Activated T-cell treated with anti-CD3 and anti-CD28 coated beads, Interleukin-2, amount 50 U/mL, for 24 hours (primary cell): ENCODE results near the gene KCNIP4.

Experiments
- DNase-seq: peaks from one replicate; pipeline ENCODE4 v3.0.0-alpha.2; 2020
- H3K27ac Mint-ChIP-seq: 2 replicates; pipeline ENCODE4 v1.8.0; 2020; ENCODE audit warnings: mild to moderate bottlenecking, mixed read lengths
- H3K27me3 Mint-ChIP-seq: 2 replicates; pipeline ENCODE4 v1.8.0; 2020; ENCODE audit warnings: mixed read lengths
- H3K36me3 Mint-ChIP-seq: 2 replicates; pipeline ENCODE4 v1.8.0; 2020; ENCODE audit warnings: low read depth, mixed read lengths
- H3K4me1 Mint-ChIP-seq: 2 replicates; pipeline ENCODE4 v1.8.0; 2020; ENCODE audit warnings: low read depth, mixed read lengths
- H3K4me3 Mint-ChIP-seq: 2 replicates; pipeline ENCODE4 v1.8.0; 2020; ENCODE audit warnings: mild to moderate bottlenecking, moderate library complexity, mixed read lengths
- H3K9me3 Mint-ChIP-seq: 2 replicates; pipeline ENCODE4 v1.8.0; 2020; ENCODE audit warnings: mixed read lengths

Gene KCNIP4

DNA sequence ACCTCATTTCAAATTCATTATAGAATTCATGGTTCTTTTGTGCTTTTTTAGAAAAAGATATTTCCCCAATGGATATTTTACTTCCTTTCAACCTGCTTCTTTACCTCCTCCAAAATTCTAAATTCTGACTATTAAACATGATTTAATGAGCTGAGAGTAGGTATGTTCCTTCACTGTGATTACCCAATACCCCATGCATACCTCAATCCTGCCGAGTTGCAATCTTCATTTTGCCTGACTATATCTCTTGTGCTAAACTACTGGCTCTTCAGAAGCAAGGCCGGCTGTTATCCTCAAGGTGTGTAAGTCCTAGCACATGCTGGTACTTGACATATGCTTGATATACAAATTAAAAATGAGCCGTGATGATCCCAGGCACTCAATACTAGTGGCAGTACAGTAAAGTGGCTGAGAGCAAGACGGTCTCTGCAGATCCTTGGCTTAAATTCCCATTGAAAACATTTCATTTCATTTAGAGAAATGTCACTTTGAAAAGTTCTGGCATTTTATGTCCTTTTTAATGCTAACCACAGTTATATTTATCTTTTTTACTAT, 320.4 kb downstream of the KCNIP4 start:
- H3K9me3 Mint-ChIP-seq = peaks cover 15% of the 10 kb centered on the region
- H3K4me1 Mint-ChIP-seq = no peaks in the 10 kb centered on the region
- H3K27me3 Mint-ChIP-seq = no peaks in the 10 kb centered on the region
- no peak overlapping the region for H3K27ac Mint-ChIP-seq
- DNase-seq = no peak
- H3K4me3 Mint-ChIP-seq = no peak overlapping the region
- no peaks in the 10 kb centered on the region for H3K36me3 Mint-ChIP-seq

GRCh38 chr4:21625447-21625846, 323.1 kb downstream of the KCNIP4 start:
- Mint-ChIP-seq H3K4me3 (no peak overlapping the region), H3K27me3 (no peaks in the 10 kb centered on the region), H3K9me3 (peaks cover 3% of the 10 kb centered on the region), H3K4me1 (no peaks in the 10 kb centered on the region), H3K36me3 (no peaks in the 10 kb centered on the region), H3K27ac (no peak overlapping the region)
- no peak for DNase-seq

DNA sequence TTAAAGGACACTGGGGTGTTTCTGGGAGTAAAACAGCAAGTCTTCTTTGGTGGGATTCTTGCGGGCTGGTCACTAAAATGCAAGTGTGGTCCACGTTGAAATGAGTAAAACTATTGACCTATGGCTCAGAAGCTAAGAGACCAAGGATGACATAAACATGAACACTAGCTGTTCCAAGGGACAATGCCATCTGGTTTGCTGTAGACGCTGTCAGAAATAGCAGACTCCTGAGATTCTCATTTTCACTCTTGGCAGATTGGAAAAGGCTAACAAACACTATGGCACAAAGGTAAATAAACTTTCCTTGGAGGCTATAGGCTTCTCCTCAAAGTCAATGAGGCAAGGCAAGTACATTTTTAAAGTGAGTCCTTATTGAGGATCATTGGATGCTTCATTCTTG, 343.6 kb downstream of the KCNIP4 start:
- Mint-ChIP-seq H3K27me3 (no peaks in the 10 kb centered on the region), H3K27ac (no peak overlapping the region), H3K36me3 (no peaks in the 10 kb centered on the region), H3K9me3 (peaks cover 26% of the 10 kb centered on the region), H3K4me1 (no peaks in the 10 kb centered on the region), H3K4me3 (no peak overlapping the region)
- DNase-seq = no peak

DNA sequence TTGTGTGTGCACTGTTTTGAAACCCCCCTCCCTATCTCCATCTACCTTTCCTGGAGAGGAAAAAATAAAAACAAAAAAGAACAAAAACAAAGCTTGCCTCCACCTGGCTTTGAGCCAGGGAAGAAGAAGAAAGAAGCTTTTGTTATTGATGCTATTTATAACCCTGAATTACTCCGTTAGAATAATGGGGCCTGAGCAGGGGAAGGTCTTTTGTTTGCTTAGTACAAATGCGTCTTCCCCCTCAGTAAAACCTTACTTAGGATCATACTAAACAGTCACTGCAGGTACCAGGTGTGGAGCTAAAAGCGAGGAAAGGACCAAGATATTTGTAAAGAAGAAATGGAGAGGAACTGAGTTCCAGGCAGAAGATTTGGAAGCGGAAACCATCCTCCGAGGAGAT, 352.1 kb downstream of the KCNIP4 start:
- Mint-ChIP-seq H3K4me3 (no peak overlapping the region), H3K27me3 (no peaks in the 10 kb centered on the region), H3K9me3 (peaks cover 19% of the 10 kb centered on the region), H3K4me1 (no peaks in the 10 kb centered on the region), H3K27ac (no peak overlapping the region), H3K36me3 (no peaks in the 10 kb centered on the region)
- no peak for DNase-seq

DNA sequence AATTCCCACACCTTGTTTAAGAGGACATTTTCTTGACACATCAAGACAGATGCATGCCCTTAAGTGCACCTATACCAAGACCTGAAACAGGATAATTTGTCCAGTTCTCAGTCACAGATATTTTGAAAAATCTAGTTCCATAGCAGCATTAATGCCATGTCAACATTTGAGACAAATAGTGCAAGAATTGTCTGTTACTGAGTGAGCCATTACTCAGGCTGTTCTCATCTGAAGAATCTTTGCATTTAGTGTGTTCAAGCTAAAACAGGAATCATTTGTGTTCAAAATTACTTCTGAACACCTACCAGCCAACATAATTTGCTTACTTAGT, 354.9 kb downstream of the KCNIP4 start:
- Mint-ChIP-seq H3K27me3 (no peaks in the 10 kb centered on the region), H3K9me3 (peaks cover 9% of the 10 kb centered on the region), H3K27ac (no peak overlapping the region), H3K4me3 (no peak overlapping the region), H3K36me3 (no peaks in the 10 kb centered on the region), H3K4me1 (no peaks in the 10 kb centered on the region)
- DNase-seq = no peak

DNA sequence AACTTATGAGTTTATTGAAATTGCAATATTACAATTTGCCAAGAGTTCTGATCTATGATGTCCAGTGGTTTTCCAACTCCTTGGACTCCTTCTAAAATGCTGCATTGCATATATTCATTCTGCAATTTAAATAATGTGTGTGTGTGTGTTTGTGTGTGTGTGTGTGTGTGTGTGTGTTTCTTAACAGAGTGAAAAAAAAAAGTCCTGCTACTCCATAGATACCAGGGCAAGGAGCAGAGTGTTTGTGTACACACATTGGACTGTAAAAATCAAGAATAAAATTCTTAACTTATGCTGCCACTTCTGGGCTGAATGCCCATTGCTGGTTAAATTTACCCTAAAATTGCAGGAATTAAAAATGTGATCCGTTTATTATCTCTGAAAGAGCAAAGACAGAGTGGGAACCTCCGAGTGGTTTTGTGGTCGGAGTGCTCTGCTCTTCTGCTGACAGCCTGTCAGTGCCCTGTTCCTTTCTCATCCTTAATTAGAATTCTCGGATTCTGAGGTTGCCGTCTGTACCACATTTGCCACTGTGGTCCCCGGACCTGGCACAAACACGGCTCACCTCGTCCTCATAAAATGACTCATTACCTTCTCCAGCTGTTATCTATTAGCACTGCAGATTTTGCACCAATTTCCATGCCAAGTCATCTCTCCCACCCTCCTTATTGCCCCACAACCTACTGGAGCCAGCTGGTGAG, 355.5 kb downstream of the KCNIP4 start:
- Mint-ChIP-seq H3K36me3 (no peaks in the 10 kb centered on the region), H3K4me3 (no peak overlapping the region), H3K9me3 (peaks cover 4% of the 10 kb centered on the region), H3K27ac (no peak overlapping the region), H3K4me1 (no peaks in the 10 kb centered on the region), H3K27me3 (no peaks in the 10 kb centered on the region)
- DNase-seq = no peak

- no peak for DNase-seq
- H3K36me3 Mint-ChIP-seq = no peaks in the 10 kb centered on the region
Measured at GRCh38 chr4:21577056-21577455, 371.5 kb downstream of the KCNIP4 start.

DNA sequence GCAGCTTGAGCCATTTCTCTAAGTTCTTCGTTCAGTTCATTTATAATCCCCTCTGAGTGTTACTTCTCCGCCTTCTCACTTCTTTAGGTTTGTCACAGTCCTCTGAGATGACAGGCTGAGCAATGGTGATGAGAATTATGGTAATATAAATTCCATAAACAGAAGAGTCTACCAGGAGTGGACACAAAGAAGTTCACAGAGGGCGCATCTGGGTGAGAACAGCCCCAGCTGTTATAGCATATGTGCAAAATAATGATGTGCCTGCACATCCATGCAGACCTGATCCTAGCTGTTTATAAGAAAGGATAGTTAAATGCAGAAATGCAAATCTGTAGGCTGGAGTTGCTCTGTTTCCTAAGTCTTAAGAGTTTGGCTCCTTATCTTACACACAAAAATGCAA, 377.5 kb downstream of the KCNIP4 start:
- Mint-ChIP-seq H3K9me3 (peaks cover 4% of the 10 kb centered on the region), H3K4me1 (no peaks in the 10 kb centered on the region), H3K4me3 (no peak overlapping the region), H3K27me3 (no peaks in the 10 kb centered on the region), H3K36me3 (no peaks in the 10 kb centered on the region), H3K27ac (no peak overlapping the region)
- no peak for DNase-seq

More at GRCh38 chr4:21577056-21577455, 371.5 kb downstream of the KCNIP4 start:
- no peaks in the 10 kb centered on the region for H3K4me1 Mint-ChIP-seq
- no peak overlapping the region for H3K27ac Mint-ChIP-seq
- peaks cover 4% of the 10 kb centered on the region for H3K9me3 Mint-ChIP-seq
- no peaks in the 10 kb centered on the region for H3K27me3 Mint-ChIP-seq
- H3K4me3 Mint-ChIP-seq = no peak overlapping the region

- Mint-ChIP-seq H3K9me3 (peaks cover 4% of the 10 kb centered on the region), H3K27ac (no peak overlapping the region), H3K36me3 (no peaks in the 10 kb centered on the region), H3K4me3 (no peak overlapping the region), H3K27me3 (no peaks in the 10 kb centered on the region), H3K4me1 (no peaks in the 10 kb centered on the region)
- no peak for DNase-seq
Measured at GRCh38 chr4:21569638-21570037, 378.9 kb downstream of the KCNIP4 start.

DNA sequence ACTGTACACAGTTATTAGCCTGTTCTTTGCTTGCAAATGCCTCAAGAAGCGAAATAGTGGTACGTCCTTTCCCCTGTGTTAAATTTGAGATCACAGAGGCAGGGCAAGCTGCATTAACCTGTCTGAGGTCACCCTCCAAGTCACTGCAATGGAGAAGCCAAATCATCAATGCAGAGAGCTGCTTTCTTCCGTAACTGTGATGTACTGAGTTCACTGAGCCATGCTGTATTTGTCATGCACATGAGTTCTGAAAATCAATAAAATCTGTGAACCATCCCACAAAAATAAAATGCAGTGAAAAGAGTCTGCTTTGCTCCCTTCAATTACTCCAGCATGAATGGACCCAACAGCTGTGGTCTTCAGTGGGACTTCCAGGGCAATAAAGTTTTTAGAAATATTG, 393.5 kb downstream of the KCNIP4 start:
- Mint-ChIP-seq H3K36me3 (no peaks in the 10 kb centered on the region), H3K4me3 (no peak overlapping the region), H3K9me3 (no peaks in the 10 kb centered on the region), H3K27ac (no peak overlapping the region), H3K27me3 (no peaks in the 10 kb centered on the region), H3K4me1 (no peaks in the 10 kb centered on the region)
- DNase-seq = no peak

- Mint-ChIP-seq H3K27ac (no peak overlapping the region), H3K27me3 (no peaks in the 10 kb centered on the region), H3K4me1 (no peaks in the 10 kb centered on the region), H3K9me3 (no peaks in the 10 kb centered on the region), H3K36me3 (no peaks in the 10 kb centered on the region), H3K4me3 (no peak overlapping the region)
- DNase-seq = no peak
Measured at GRCh38 chr4:21554500-21554899, 394.1 kb downstream of the KCNIP4 start.

DNA sequence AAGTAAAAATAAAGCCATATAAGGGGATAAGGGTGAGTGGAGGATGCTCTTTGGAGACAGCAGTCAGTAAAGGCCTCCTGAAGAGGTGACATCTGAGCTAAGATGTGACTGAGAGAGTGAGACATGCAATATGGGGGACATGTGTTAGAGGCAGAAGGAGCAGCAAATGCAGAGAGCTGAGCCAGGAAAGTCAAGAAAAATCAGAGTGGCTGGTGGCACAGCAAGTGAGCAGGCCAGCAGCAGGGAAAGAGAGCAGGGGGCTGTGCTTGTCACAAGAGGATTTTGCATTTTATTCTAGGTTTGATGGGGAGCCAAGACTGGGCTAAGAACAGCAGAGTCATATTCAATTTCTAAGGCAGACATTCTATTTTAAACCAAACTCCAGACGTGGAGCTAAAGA, 394.5 kb downstream of the KCNIP4 start:
- no peak for DNase-seq
- Mint-ChIP-seq H3K4me1 (no peaks in the 10 kb centered on the region), H3K27me3 (no peaks in the 10 kb centered on the region), H3K27ac (no peak overlapping the region), H3K36me3 (no peaks in the 10 kb centered on the region), H3K4me3 (no peak overlapping the region), H3K9me3 (no peaks in the 10 kb centered on the region)

DNA sequence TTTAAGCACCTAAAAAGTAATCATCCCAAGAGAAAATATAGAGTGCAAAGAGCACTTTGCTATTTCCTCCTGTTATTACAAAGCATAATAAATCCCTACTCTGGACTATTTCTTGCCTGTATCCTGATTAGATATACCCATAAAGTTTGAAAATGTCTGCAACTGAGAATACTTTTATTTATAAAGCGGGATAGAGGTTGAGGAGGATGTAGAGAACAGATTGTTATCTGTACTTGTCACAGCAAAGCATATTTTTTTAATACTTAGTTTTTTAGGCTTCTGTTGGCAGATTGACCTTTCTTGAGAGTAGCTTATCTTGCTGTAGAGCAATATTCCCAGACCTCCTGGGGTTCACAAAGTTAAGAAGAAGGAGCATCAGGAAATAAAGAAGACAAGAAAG, 396.1 kb downstream of the KCNIP4 start:
- no peaks in the 10 kb centered on the region for H3K4me1 Mint-ChIP-seq
- no peak overlapping the region for H3K4me3 Mint-ChIP-seq
- H3K27ac Mint-ChIP-seq = no peak overlapping the region
- H3K36me3 Mint-ChIP-seq = no peaks in the 10 kb centered on the region
- no peaks in the 10 kb centered on the region for H3K9me3 Mint-ChIP-seq
- H3K27me3 Mint-ChIP-seq = no peaks in the 10 kb centered on the region
- no peak for DNase-seq

- no peak overlapping the region for H3K4me3 Mint-ChIP-seq
- no peaks in the 10 kb centered on the region for H3K4me1 Mint-ChIP-seq
- no peaks in the 10 kb centered on the region for H3K27me3 Mint-ChIP-seq
- no peaks in the 10 kb centered on the region for H3K36me3 Mint-ChIP-seq
- no peak overlapping the region for H3K27ac Mint-ChIP-seq
- DNase-seq = no peak
- peaks cover 8% of the 10 kb centered on the region for H3K9me3 Mint-ChIP-seq
Measured at GRCh38 chr4:21544955-21545354, 403.6 kb downstream of the KCNIP4 start.

DNA sequence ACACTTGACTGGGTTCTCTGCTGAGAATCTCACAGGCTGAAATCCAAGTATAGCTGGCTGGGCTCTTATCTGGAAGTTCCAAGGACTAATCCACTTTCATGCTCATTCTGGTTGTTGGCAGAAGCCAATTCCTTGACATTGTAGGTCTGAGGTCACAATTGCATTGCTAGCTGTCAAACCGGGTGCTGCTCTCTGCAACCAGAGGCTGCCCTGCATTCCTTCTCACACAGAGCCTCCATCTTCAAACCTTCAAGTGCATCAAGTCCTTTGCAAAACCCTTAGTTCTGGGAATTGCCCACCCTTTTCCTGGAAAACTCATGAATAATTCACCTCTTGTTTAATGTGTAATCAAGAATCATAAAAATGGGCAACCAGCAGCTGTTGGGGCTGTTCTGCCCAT, 404.2 kb downstream of the KCNIP4 start:
- Mint-ChIP-seq H3K36me3 (no peaks in the 10 kb centered on the region), H3K27me3 (no peaks in the 10 kb centered on the region), H3K9me3 (peaks cover 8% of the 10 kb centered on the region), H3K27ac (no peak overlapping the region), H3K4me3 (no peak overlapping the region), H3K4me1 (no peaks in the 10 kb centered on the region)
- DNase-seq = no peak

- Mint-ChIP-seq H3K4me1 (no peaks in the 10 kb centered on the region), H3K27ac (no peak overlapping the region), H3K36me3 (no peaks in the 10 kb centered on the region), H3K9me3 (peaks cover 8% of the 10 kb centered on the region), H3K27me3 (no peaks in the 10 kb centered on the region), H3K4me3 (no peak overlapping the region)
- no peak for DNase-seq
Measured at GRCh38 chr4:21543514-21543913, 405.1 kb downstream of the KCNIP4 start.
